ENCODE data around the gene LSM14B.

DNA sequence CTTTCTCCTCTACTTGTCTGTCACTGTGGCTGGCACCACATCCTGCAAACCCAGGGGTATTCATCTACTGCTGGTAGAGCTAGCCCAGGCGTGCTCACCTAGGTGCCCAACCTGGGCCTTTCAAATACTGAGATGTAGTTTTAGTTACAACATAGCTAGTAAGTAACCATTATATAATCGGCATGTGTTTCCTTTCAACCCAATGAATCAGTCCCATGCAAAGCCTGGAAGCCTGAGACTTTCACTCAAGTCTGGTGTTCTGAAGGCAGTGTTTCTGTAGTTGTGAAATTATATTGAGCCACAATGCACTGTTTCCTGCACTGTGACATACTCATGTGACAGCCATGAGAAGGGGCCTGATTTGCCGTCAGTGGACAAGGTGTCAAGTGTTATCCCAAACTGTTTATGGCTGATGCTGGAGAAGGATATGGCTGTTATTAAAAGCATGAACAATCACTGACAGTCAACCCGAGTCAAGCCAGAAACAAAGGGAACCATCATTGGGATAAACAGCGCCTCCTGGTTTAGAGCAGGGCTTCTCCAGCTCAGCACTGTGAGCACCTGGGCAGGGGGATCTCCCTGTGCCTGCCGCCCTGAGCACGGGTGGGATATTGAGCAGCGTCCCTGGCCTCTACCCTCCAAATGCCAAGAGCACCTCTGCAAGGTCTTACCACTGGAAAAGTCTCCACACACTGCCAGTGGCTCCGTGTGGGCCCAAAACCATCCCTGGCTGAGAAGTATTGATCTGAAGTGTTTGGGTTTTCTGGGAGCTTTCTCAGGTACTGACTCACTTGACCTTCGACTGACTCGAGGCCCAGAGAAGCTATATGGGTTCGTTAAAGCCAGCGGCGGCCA, 19.3 kb downstream of the LSM14B start:
- TF ChIP-seq, protein P1, sequence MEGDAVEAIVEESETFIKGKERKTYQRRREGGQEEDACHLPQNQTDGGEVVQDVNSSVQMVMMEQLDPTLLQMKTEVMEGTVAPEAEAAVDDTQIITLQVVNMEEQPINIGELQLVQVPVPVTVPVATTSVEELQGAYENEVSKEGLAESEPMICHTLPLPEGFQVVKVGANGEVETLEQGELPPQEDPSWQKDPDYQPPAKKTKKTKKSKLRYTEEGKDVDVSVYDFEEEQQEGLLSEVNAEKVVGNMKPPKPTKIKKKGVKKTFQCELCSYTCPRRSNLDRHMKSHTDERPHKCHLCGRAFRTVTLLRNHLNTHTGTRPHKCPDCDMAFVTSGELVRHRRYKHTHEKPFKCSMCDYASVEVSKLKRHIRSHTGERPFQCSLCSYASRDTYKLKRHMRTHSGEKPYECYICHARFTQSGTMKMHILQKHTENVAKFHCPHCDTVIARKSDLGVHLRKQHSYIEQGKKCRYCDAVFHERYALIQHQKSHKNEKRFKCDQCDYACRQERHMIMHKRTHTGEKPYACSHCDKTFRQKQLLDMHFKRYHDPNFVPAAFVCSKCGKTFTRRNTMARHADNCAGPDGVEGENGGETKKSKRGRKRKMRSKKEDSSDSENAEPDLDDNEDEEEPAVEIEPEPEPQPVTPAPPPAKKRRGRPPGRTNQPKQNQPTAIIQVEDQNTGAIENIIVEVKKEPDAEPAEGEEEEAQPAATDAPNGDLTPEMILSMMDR (IDR thresholded peaks at IDR 0.05): peak; percentile 67
- no peak for TF ChIP-seq ZFX (IDR thresholded peaks at IDR 0.05; ENCODE audit: borderline replicate concordance)
